Heart left ventricle (tissue), 13 donors: ENCODE data around the gene SYPL1.

ENCODE experiments used
- POLR2A ChIP-seq, 2 donors: fragments of 450-650 bp; IDR thresholded peaks; one replicate each; pipeline ENCODE4 v1.6.1; 2017; ENCODE audit warnings: antibody characterized with exemption in 2 of 2, mild to moderate bottlenecking in 2 of 2, moderate library complexity in 2 of 2
- TF ChIP-seq, protein P1 (sequence below), 12 donors: fragments of 200-600 bp; sonication (generic) in 4 of 12; IDR thresholded peaks; one replicate each; pipeline versions ENCODE4 v1.5.0 to v1.8.0; 2018 to 2022; ENCODE audit warnings: antibody characterized with exemption in 12 of 12, mild to moderate bottlenecking in 5 of 12
- donor health status: ischemic (EF 13 %, LVEDD 7.1; RV severe dilation, severe dysfunction).
- donor health status: DM: no; HTN: yes; CAD: no.
- donor health status: DM: no; HTN: no; CAD: no.
- donor health status: ischemic (EF 25% LVEDD 6.9; RV normal size, moderate dysfunction).
- donor health status: ischemic (EF 25% LVEDD 5.7; RV mildly dilated, moderate dysfunction).
- donor health status: ischemic (EF 35%, LVEDD 5.7; RV mildly dilated, moderate dysfunction).
- donor health status: nonischemic (EF 11% LVEDD 7.7; RV severe dilation, severe dysfunction).
- donor health status: DM: yes; HTN: yes; CAD: no.
- donor health status: PGD.
- donor health status: ischemic (EF 29% LVEDD 5.4; RV normal size, mild dysfunction).
- donor health status: nonischemic (EF 23%, LVEDD 6.1; RV moderate dilation, normal function).

GRCh38 chr7:106042196-106042611, 69.9 kb downstream of the SYPL1 start:
- no peak for TF ChIP-seq POLR2A (IDR thresholded peaks at IDR 0.05)
- TF ChIP-seq, protein P1, sequence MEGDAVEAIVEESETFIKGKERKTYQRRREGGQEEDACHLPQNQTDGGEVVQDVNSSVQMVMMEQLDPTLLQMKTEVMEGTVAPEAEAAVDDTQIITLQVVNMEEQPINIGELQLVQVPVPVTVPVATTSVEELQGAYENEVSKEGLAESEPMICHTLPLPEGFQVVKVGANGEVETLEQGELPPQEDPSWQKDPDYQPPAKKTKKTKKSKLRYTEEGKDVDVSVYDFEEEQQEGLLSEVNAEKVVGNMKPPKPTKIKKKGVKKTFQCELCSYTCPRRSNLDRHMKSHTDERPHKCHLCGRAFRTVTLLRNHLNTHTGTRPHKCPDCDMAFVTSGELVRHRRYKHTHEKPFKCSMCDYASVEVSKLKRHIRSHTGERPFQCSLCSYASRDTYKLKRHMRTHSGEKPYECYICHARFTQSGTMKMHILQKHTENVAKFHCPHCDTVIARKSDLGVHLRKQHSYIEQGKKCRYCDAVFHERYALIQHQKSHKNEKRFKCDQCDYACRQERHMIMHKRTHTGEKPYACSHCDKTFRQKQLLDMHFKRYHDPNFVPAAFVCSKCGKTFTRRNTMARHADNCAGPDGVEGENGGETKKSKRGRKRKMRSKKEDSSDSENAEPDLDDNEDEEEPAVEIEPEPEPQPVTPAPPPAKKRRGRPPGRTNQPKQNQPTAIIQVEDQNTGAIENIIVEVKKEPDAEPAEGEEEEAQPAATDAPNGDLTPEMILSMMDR (IDR thresholded peaks at IDR 0.05): no peak
